Measurements from ENCODE around the gene NIPAL3. TPM values are rescaled to one million over a fixed set of nuclear protein-coding genes. Genes with fewer than 3 reads are reported as not detected.

The NIPAL3 gene
- 54.7 TPM for total RNA-seq

GRCh38 chr1:24415334-24415909 lies at the start of gene NIPAL3:
Gene NIPAL3, plus strand, starts transcription at chr1:24415802. Its CDS starts 3,746 bp downstream, at chr1:24419548.

GRCh38 chr1:24413350-24414163 lies 2.0 kb upstream of the NIPAL3 start, which contains the start of gene STPG1:
Gene STPG1, minus strand, starts transcription at chr1:24413782. Its CDS starts 12,394 bp downstream, at chr1:24401388.

GRCh38 chr1:24502709-24503058 lies 87.1 kb downstream of the NIPAL3 start, which contains the start of gene RCAN3:
Gene RCAN3, plus strand, starts transcription at chr1:24502836. Its CDS starts 11,537 bp downstream, at chr1:24514373.

Other genes with a start within 250 kb of the NIPAL3 start
- gene IFNLR1, start 228.5 kb upstream of the NIPAL3 start, total RNA-seq: 2.3 TPM
- gene GRHL3, start 96.4 kb upstream of the NIPAL3 start, total RNA-seq: 0.23 TPM
- gene STPG1, start 2.0 kb upstream of the NIPAL3 start, total RNA-seq: 18.0 TPM
- 44.3 TPM for gene RCAN3, start 87.0 kb downstream of the NIPAL3 start, total RNA-seq
- 1.4 TPM for gene NCMAP, start 140.3 kb downstream of the NIPAL3 start, total RNA-seq
- 48.4 TPM for gene SRRM1, start 227.5 kb downstream of the NIPAL3 start, total RNA-seq